GM21390 (cell line): Measurements from ENCODE around the gene FAM229A.

Experiments
- ATAC-seq: cut with Tn5 transposase; IDR thresholded peaks from one replicate; pipeline ENCODE4 v1.9.1; 2021; ENCODE audit not compliant: unreplicated experiment

Gene FAM229A

DNA sequence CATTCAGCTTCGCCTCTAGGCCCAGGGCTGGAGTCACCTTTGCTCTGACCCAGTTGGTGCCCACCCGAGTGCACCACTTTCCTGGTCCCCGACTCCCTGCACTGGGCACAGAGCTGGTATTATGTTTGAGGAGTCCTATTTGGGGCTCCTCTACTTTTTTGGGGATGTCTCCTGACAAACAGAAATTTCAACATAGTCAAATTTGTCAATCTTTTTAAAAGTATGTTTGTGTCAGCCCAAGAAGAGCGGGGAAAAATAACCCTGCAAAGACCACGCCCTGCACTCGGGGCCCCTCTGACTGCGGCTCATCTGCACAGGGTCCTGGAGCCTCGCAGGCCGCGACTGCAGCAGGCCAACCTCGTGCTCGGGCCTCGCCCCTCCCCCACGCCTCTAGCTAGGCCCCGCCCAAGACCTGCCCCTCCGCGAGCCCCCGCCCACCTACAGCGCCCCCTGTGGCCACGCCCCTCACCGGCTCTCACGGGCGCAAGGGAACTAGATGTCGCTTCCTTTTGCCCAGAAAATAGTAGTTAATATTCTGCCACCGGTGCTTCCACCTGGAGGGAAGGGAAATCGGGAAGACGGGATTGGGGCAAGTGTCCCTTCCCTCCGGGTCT, 11.4 kb downstream of the FAM229A start:
- ATAC-seq: peak; percentile 23

DNA sequence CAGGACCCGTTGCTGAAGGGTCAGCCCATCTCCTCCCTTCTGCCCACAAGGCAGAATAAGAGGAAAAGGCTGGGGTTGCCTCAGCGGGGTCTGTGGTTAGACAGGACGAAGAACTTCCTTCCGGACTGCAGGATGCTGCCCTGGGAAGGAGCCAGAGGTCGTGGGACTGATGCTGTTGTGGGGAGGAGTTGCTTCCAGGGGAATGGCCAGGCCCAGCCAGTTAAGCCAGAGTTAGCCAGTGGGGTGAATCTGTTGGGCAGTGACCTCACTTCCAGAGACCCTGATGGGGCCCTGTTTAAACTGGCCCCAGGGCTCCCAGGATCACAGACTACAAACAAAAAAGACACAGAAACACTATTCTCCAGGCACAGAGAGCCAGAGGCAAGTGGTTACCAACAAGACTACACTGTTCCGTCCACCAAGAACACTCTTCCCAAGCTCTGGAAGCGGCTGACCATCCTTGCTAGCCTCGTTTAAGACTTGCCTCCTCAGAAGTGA, 13.0 kb downstream of the FAM229A start:
- no peak for ATAC-seq

DNA sequence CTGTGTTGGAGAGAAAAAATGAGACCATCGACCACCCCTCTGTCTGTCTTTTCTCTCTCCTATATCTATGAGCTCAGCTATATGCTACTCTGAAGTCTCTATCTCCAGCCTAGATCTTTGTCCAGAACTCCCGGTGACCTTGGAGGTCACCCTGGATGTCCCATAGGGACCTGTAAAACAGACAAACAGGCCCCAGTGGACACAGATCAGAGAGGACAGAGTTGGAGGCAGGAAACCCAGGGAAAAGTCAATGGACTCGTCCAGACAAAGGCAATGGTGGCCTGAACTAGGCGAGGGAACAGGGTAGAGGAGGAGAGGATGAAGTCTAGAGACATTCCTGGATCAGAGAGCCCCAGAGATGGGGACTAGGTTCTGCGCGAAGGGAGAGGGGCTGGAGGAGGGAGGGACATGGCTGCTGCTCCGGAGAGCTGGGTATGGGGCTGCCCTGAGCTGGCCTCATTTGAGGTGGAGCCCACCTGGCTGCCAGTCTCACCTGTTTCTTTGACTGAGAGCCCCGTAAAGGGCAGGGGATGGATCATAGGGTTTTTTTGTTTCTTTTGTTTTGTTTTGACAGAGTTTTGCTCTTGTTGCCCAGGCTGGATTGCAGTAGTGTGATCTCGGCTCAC, 15.6 kb downstream of the FAM229A start:
- ATAC-seq: no peak

DNA sequence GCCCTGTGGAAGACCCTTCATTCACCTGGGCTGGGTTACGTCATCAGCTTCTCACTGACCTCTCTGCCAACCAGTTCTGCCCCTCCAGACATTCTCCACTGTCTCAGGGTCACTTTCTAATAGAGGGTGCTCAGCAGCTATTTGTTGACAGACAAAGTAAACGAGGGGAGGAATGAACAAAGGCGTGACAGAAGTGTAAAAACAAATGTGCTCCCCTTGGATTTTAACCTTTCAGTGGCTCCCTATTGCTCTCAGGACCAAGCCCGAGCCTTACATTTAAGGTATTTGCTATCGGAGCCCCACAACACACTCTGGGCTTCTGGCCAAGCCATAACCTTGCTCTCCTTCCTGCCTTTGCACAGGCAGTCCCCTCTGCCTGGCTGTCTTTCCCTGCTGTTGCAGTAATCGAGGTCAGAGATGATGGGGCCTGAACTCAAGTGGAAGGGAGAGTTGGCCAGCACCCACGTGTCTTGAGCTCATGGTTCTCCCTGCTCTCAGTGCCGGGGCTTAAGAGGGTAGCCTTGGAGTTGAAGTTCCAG, 16.9 kb downstream of the FAM229A start:
- ATAC-seq: no peak

DNA sequence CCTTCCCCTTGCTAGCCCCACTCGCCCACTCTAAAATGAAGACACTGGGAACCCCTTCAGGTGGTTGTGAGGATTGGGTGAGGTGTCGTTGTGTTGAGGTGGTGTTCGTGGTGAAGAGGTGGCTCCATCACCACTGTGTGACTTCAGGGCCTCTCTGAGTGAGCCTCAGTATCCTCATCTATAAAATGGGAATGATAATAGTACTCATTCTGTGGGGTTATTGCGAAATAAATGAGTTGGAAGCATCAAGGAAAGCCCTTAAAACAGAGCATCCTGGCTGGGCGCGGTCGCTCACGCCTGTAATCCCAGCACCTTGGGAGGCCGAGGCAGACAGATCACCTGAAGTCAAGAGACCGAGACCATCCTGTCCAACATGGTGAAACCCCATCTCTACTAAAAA, 19.6 kb downstream of the FAM229A start:
- no peak for ATAC-seq

DNA sequence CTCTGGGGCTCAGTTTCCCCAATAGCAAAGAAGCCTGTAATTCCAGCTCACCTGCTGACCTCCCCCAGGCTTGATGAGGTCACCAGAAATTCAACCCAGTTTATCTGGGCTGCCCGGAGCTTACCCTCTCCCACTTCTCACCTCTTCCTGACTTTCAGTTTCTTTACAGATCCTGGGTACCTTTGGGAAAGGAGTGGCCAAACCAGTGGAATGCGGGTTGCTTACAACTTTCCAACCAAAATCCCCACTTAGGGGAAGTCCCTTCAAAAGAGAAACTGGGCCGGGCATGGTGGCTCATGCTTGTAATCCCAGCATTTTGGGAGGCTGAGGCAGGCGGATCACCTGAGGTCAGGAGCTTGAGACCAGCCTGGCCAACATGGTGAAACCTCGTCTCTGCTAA, 20.3 kb downstream of the FAM229A start:
- no peak for ATAC-seq

DNA sequence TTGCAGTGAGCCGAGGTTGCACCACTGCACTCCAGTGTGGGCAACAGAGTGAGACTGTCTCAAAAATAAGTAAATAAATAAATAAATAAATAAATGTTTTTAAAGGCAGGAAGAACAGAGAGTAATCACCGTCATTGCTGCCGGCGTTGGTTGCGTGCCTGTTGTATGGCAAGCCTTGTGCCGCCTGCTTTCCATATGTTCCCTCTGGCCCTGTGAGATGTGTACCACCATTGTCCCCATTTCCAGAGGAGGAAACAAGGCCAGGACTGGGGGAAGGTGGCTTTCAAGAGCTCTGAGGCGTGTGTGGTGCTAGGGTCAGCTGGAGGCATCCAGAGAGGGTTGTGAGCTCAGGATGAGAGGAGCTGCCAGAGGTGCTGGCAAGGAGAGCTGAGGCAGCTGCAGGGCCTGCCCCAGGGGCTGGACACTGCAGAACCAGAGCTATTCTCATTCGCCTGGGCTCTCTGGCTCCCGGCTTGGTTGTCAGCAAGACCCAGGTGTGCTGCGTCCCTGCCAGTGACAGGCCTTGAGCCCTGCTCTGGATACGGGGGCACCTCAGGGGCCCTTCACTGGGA, 21.0 kb downstream of the FAM229A start:
- ATAC-seq: no peak

DNA sequence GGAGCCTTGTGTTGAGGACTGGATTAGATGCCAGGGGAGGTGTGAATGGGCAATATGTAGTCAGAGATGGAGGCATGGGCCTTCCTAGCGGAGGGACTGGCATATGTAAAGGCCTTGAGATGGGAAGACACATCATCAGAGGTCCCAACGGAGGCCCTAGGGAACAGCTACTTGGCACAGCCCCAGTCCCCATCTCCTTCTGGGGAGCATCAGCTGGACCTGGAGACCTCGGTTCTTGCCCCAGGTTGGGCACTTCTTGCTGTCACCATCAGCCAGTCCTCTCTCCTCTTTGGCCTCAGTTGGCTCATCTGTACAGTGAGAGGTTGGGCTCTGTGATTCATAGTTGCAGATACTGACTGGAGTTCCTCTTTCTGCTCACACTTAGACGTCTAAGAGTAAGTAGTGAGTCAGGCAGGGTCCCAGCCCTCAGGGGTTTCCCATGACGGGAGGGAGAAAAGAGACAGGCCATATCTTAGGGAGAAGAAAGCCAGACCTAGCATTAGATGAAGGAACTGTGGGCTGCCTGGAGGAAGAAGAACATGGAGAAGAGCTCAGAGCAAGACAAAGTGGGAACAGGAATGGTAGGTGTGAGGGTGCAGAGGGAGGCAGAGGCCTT, 22.8 kb downstream of the FAM229A start:
- no peak for ATAC-seq

DNA sequence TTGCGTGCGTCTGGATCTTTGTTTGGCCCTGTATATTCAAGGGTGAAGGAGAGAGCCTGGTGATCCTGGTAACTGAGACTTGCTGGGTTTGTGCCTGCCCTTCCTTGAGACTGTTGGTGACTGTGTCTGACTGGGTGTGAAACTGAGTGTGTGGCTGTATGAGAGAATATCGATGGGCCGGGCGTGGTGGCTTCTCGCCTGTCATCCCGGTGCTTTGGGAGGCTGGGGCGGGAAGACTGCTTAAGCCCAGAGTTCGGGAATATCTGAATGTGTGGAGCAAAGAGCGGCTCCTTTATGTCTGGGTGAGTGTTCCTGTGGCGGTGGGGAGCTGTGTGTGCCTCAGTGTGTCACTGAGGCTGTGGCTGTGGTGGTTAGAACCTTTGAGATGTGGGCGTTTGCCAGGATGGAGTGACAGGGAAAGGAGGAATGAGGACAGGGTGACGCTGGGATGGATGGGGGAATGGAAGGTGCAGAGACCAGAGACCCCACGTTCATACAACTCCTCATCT, 23.6 kb downstream of the FAM229A start:
- ATAC-seq: no peak

DNA sequence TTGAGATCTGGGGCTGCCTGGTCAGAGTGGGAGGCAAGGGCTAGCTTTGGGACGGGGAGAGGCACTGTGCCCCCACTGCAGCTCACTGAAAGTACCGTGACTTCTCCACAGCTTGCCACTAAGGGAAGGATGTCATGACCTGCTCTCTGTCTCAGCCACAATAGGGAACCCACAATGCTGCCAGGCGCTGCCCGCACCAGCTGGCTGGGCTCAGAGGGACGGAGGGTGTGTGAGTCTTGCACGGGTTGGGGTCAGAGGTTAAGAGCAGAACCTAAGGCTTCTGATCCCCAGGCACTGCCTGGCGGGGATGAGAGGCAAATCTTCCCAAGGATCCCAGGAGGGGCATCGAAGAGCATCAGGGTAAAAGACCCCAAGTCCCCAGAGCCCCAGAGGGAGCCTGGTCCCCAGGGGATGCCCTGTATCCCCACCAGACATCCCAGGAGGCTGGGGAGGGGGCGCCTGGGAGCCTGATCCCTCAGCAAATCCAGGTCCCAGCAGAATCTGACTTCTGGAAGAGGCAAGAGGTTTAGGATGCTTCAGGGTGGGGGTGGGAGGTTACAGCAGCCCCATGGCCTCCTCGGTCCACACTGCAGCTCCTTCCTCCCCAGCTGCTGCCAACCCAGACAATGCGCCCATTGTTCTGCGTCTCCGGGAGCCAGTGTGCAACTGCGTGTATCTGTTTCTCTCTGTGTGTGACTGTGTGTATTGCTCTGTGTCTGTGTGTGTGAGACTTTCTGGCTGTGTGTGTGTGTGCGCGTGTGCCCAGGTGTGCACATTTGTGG, 24.2 kb downstream of the FAM229A start:
- ATAC-seq: no peak

DNA sequence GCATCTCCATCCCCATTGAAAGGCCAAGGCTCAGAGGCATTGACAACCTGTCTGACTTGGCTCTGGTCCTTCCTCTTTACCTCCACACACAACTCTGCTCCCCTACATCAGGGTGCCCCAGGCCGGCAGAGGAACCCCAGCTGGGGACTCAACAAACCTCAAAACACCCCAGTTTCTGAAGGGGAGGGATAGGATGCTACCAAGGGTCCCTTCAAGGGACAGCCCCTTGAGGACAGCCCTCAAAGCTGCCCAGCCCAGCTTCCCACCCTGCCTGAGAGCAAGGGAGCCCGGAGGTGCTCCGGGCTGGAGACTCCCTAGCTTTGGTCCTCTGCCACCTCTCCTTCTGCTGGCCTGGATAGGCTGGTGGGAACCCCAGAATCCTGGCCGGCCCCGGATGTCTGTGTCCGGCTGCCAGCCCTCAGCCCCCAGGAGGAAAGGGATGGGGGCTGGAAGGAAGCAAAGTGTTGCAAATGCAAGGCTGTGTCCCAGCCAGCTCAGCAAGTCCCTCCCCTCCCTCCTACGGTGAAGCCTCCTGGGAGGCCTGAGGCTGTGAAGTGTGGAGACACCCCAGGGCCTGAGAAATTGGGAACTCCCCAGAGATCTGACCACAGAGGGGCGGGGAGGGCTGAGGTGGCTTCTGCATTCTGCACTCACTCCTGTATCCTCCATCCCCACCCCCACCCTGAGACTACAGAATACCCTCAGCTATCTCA, 25.2 kb downstream of the FAM229A start:
- no peak for ATAC-seq

DNA sequence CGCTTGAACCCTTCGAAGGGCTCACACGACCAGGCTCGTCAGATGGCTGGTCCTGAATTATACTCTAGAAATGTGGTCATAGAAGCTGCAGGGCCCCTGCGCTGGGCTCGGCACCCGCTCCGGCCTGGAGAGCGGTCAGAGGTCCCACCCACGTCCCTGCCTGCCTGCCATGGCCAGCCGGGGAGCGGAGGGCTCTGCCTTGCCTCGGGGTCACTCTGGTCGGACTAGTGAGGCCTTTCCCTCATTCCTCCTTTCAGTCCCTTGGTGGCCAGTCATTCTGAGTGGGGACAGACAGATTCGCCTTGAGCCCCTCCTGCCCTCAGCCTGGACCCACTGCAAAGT, 25.7 kb downstream of the FAM229A start:
- ATAC-seq: no peak

DNA sequence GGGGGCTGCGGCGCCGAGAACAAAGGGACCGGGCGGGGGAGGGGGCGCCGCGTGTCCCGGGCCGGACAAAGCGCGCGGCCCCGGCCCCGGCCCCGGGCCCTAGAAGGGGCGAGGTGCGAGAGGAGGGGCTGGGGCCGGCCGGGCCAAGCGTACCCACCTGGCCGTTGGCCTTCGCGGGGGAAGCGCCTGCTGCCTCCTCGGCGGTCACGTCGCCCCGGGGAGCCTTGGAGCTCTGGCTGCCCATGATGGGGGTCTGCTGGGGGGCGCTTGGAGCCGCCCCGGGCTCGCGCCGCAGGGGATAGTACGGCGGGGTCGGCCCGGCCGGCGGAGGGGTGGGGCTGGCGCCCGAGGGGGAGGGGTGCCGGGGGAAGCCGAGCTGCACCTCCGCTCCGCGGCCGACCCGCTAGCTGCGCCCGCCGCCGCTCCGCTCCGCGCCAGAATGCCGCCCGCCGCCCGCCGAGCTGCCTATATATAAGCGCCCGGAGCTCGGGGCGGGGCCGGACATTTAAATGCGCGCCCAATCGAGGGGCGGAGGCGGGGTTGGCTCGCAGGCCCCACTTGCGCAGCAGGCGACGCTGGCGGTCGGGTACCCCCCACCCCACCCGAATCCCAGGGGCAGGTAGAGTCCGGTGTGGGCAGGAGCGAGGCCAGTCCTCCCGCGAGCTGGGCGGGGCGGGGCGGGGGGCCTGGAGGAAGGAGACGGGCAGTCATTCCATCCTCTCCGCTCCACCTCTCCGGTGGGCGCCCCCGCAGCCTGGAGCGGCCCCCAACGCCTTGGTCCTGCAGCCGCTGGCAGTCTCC, 26.3 kb downstream of the FAM229A start, which contains the start of gene MARCKSL1:
Gene MARCKSL1 (minus strand): TSS at position 444 of the 801 bp plus-strand sequence. CDS start 200 bp downstream, at position 244.
- ATAC-seq: peak; percentile 40

DNA sequence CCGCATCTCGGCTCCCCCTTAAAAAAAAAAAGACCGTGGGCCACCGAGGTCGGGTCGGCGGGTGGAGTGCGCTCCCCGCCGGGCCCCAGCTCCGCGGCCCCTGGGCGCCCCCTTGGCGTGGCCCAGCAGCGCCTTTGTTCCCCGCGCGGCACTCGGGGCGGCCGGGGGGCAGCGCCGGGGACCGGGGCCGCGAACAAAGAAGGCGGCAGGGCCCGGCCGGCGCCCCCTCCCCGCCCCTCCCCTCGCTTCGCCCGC, 26.8 kb downstream of the FAM229A start:
- ATAC-seq: peak; percentile 1

DNA sequence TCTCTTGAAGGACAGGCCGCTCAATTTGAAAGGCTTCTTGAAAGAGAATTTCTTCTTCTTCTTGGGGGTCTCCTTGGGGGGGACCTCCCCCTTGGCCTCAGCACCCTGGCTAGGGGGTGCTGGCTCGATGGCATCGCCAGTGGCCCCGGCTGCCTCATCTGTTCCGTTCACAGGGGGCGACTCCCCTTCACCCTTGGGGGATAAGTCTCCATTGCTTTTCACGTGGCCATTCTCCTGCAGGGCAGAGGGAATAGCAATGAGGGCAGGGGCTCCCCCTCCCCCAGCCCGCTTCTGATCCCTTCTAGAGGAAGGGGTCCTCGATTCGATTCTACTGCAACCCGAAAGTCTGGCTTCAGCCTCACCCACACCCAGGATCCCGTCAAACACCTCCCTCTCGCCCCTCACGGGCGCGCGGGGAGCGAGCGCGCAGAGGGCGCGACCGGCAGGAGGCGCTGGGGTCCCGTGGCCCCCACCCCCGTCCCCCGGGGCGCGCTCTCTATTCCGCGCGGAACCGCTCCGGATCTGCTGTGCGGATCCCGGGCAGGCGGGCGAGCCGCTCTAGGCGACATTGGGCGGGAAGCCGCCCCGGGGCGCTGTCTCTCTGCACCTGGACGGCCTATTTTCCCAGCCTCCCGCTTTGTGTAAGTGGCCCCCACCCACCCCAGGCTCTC, 27.3 kb downstream of the FAM229A start:
- peak; percentile 13 for ATAC-seq

DNA sequence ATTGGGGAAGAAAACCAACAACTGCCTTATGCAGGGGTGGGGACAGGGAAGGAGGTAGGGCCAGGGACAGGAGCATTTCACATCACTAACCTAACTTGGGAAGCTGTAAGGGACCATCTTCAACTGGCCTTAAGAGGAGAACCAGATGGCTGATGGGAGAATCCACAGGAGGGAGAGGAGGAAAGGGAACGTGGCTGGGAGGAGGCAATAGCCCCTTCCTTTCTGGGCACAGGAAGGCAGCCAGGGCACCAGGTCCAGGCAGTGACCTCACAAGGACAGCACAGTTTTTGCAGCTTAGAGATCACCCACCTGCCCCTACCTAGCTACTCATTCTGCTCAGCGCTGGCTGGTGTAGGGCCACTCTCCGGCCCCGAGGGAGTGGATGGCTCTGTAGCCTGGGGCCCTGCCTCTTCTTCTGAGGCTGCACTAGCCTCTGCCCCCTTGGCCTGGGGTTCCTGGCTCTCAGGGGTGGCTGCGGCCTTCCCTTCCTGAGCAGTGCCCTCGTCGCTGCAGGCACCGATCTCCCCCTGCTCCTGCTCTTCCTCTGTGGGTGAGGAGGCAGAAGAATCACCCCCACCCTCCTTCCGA, 27.9 kb downstream of the FAM229A start:
- ATAC-seq: no peak

DNA sequence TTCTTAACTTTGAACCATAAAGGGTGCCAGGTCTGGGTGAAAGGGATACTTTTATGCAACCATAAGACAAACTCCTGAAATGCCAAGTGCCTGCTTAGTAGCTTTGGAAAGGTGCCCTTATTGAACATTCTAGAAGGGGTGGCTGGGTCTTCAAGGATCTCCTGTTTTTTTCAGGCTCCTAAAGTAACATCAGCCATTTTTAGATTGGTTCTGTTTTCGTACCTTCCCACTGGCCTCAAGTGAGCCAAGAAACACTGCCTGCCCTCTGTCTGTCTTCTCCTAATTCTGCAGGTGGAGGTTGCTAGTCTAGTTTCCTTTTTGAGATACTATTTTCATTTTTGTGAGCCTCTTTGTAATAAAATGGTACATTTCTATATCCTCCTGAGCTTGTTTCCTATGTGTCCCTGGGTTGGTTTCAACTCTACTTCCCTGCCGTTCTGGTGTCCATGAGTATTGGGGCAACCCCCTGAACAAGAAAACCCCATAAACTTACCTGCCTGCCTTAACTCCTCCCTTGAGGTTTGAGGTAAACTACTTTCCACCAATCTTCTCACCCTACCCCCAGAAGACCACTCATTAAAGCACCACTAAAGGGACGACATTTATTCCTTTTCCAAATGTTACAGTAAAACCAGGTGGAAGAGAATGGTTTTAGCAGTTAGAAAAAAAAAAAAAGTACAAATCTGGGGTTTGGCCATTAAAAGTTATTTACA, 28.9 kb downstream of the FAM229A start:
- ATAC-seq: no peak
